Endothelial cell (in vitro differentiated cells): ENCODE results near the gene TTLL7. TPM values are rescaled to one million over a fixed set of nuclear protein-coding genes. Genes with fewer than 3 reads are reported as not detected.

Source experiments
- DNase-seq: peaks from one replicate; pipeline ENCODE4 v3.0.0; 2021; ENCODE audit warnings: low spot score
- H3K27ac Mint-ChIP-seq: one replicate; pipeline ENCODE4 v1.8.0; 2021; ENCODE audit warnings: mixed read lengths, inconsistent platforms; ENCODE audit not compliant: unreplicated experiment
- H3K27me3 Mint-ChIP-seq: one replicate; pipeline ENCODE4 v1.8.0; 2021; ENCODE audit warnings: mild to moderate bottlenecking, moderate library complexity, mixed read lengths, inconsistent platforms; ENCODE audit not compliant: unreplicated experiment
- H3K36me3 Mint-ChIP-seq: one replicate; pipeline ENCODE4 v1.8.0; 2021; ENCODE audit warnings: mild to moderate bottlenecking, low read depth, mixed read lengths, inconsistent platforms; ENCODE audit not compliant: unreplicated experiment
- H3K4me1 Mint-ChIP-seq: one replicate; pipeline ENCODE4 v1.8.0; 2021; ENCODE audit warnings: mild to moderate bottlenecking, mixed read lengths, inconsistent platforms; ENCODE audit not compliant: unreplicated experiment
- H3K4me3 Mint-ChIP-seq: one replicate; pipeline ENCODE4 v1.8.0; 2021; ENCODE audit warnings: mild to moderate bottlenecking, mixed read lengths, inconsistent platforms; ENCODE audit not compliant: unreplicated experiment
- H3K9me3 Mint-ChIP-seq: one replicate; pipeline ENCODE4 v1.8.0; 2021; ENCODE audit warnings: mixed read lengths, inconsistent platforms; ENCODE audit not compliant: unreplicated experiment
- CTCF ChIP-seq: fragments of 200-600 bp; sonication (generic); IDR thresholded peaks from one replicate; pipeline ENCODE4 v1.5.0; 2021; ENCODE audit warnings: antibody characterized with exemption; ENCODE audit not compliant: unreplicated experiment
- total RNA-seq: library from RNA; stranded (reverse); fragmentation: NEBNext Ultra II Directional; extraction: Animal tissue kit (Norgen Biotek cat#: 25700); gene quantifications from one replicate; pipeline ENCODE4 v1.2.1, GENCODE V29; 2021; ENCODE audit not compliant: unreplicated experiment

TTLL7 gene
- total RNA-seq, 1 donor from 2014 or later, result 2.7 TPM

GRCh38 chr1:83900524-83900923, 98.4 kb downstream of the TTLL7 start:
- no peaks in the 10 kb centered on the region for H3K4me1 Mint-ChIP-seq
- no peaks in the 10 kb centered on the region for H3K36me3 Mint-ChIP-seq
- TF ChIP-seq CTCF, result no peak
- H3K27ac Mint-ChIP-seq, result no peak overlapping the region
- no peak for DNase-seq
- no peaks in the 10 kb centered on the region for H3K27me3 Mint-ChIP-seq
- no peaks in the 10 kb centered on the region for H3K9me3 Mint-ChIP-seq
- no peak overlapping the region for H3K4me3 Mint-ChIP-seq

- Mint-ChIP-seq H3K36me3 (no peaks in the 10 kb centered on the region), H3K27ac (no peak overlapping the region), H3K4me1 (peaks cover 8% of the 10 kb centered on the region), H3K27me3 (no peaks in the 10 kb centered on the region), H3K4me3 (no peak overlapping the region), H3K9me3 (no peaks in the 10 kb centered on the region)
- DNase-seq, result no peak
- no peak for TF ChIP-seq CTCF
These were observed 101.4 kb downstream of the TTLL7 start for GRCh38 chr1:83897516-83897915.

DNA sequence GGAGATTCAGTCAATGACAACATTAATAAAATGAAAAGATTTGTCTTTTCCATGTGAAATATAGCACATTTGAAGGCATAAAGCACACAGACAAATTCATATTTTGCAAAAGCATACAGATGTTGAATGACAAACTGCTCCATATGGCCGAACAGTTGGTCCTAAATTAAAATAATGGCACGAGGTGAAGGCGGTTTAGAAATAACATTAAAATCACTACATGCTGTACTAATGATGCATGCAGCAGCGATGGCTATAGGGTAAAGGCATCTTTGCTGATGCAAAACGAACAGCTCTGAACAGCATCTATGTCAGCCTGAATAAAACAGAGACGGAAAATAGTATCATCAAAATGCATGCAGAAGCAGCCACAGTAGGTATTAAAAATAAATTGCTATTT, 102.6 kb downstream of the TTLL7 start:
- TF ChIP-seq CTCF, result no peak
- Mint-ChIP-seq H3K27ac (no peak overlapping the region), H3K27me3 (no peaks in the 10 kb centered on the region), H3K4me3 (no peak overlapping the region), H3K36me3 (no peaks in the 10 kb centered on the region), H3K9me3 (no peaks in the 10 kb centered on the region), H3K4me1 (peaks cover 8% of the 10 kb centered on the region)
- DNase-seq, result no peak

DNA sequence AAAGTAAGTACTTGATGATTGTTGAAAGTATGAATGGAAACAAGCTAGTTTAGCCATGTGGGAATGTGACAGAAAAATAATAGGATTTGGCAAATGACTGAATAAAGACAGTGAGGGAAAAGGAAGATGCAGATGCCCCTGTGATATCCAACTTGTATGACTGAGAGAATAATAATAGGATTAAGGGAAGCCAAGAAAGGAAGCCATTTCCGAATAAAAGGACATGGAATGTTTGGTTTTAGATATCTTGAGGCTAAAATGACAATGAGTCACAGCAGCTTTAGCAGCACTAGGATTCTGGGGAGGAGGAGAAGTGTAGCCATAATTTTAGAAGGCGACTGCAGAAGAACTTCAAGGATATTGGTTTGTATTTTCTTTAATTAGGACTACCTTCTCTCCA, 109.2 kb downstream of the TTLL7 start:
- no peaks in the 10 kb centered on the region for H3K9me3 Mint-ChIP-seq
- H3K27me3 Mint-ChIP-seq, result peaks cover 2% of the 10 kb centered on the region
- H3K27ac Mint-ChIP-seq, result no peak overlapping the region
- no peaks in the 10 kb centered on the region for H3K36me3 Mint-ChIP-seq
- peaks cover 10% of the 10 kb centered on the region for H3K4me1 Mint-ChIP-seq
- no peak for TF ChIP-seq CTCF
- DNase-seq, result no peak
- no peak overlapping the region for H3K4me3 Mint-ChIP-seq

GRCh38 chr1:83887483-83887882, 111.4 kb downstream of the TTLL7 start:
- peaks cover 2% of the 10 kb centered on the region for H3K27me3 Mint-ChIP-seq
- peaks cover 8% of the 10 kb centered on the region for H3K4me1 Mint-ChIP-seq
- TF ChIP-seq CTCF, result no peak
- H3K27ac Mint-ChIP-seq, result no peak overlapping the region
- no peak for DNase-seq
- H3K36me3 Mint-ChIP-seq, result no peaks in the 10 kb centered on the region
- H3K4me3 Mint-ChIP-seq, result no peak overlapping the region
- H3K9me3 Mint-ChIP-seq, result no peaks in the 10 kb centered on the region
